ENCODE data around the gene PDE9A. TPM values are rescaled to one million over a fixed set of nuclear protein-coding genes. Genes with fewer than 3 reads are reported as not detected.
A peak's percentile ranks its signal among the peaks of the same experiment; 100 is the strongest.

The PDE9A gene
- total RNA-seq, 1 donor from 2014 or later, result 31.4 TPM

- H3K36me3 Mint-ChIP-seq (ENCODE audit: low read depth), result no peaks in the 10 kb centered on the region
- no peak for DNase-seq (ENCODE audit: low read depth, low spot score)
These were observed 128.7 kb downstream of the PDE9A start for GRCh38 chr21:42781971-42782722.

GRCh38 chr21:42782723-42783242 is 129.4 kb downstream of the PDE9A start:
- H3K27me3 Mint-ChIP-seq (ENCODE audit: low read depth), result peaks cover 45% of the 10 kb centered on the region
- H3K27ac Mint-ChIP-seq (ENCODE audit: unreplicated experiment), result peak overlapping the region; percentile 50
- TF ChIP-seq CTCF (conservative IDR thresholded peaks at IDR 0.05), result no peak
- no peak overlapping the region for H3K4me3 Mint-ChIP-seq
- no peaks in the 10 kb centered on the region for H3K9me3 Mint-ChIP-seq
- H3K36me3 Mint-ChIP-seq (ENCODE audit: low read depth), result no peaks in the 10 kb centered on the region
- no peak for DNase-seq (ENCODE audit: low read depth, low spot score)
- peaks cover 39% of the 10 kb centered on the region for H3K4me1 Mint-ChIP-seq

More at GRCh38 chr21:42781971-42782722, 128.7 kb downstream of the PDE9A start:
- Mint-ChIP-seq H3K9me3 (no peaks in the 10 kb centered on the region), H3K4me3 (peak overlapping the region; percentile 6), H3K27ac (ENCODE audit: unreplicated experiment) (peak overlapping the region; percentile 27), H3K4me1 (peaks cover 44% of the 10 kb centered on the region), H3K27me3 (ENCODE audit: low read depth) (peaks cover 45% of the 10 kb centered on the region)
- TF ChIP-seq CTCF (conservative IDR thresholded peaks at IDR 0.05), result no peak

- Mint-ChIP-seq H3K36me3 (ENCODE audit: low read depth) (no peaks in the 10 kb centered on the region), H3K4me3 (no peak overlapping the region), H3K4me1 (peaks cover 35% of the 10 kb centered on the region), H3K27me3 (ENCODE audit: low read depth) (peaks cover 46% of the 10 kb centered on the region), H3K9me3 (no peaks in the 10 kb centered on the region), H3K27ac (ENCODE audit: unreplicated experiment) (peak overlapping the region; percentile 84)
- DNase-seq (ENCODE audit: low read depth, low spot score), result no peak
- TF ChIP-seq CTCF (conservative IDR thresholded peaks at IDR 0.05), result no peak
These were observed 130.9 kb downstream of the PDE9A start for GRCh38 chr21:42784276-42784675.

GRCh38 chr21:42784896-42785451 is 131.6 kb downstream of the PDE9A start:
- H3K27ac Mint-ChIP-seq (ENCODE audit: unreplicated experiment), result no peak overlapping the region

More at GRCh38 chr21:42784896-42785451, 131.6 kb downstream of the PDE9A start:
- TF ChIP-seq CTCF (conservative IDR thresholded peaks at IDR 0.05), result no peak
- no peaks in the 10 kb centered on the region for H3K9me3 Mint-ChIP-seq
- H3K4me1 Mint-ChIP-seq, result peaks cover 31% of the 10 kb centered on the region
- H3K36me3 Mint-ChIP-seq (ENCODE audit: low read depth), result no peaks in the 10 kb centered on the region
- no peak for DNase-seq (ENCODE audit: low read depth, low spot score)
- H3K27me3 Mint-ChIP-seq (ENCODE audit: low read depth), result peaks cover 41% of the 10 kb centered on the region
- no peak overlapping the region for H3K4me3 Mint-ChIP-seq

Data from neural crest cell (in vitro differentiated cells).